Neuron (in vitro differentiated cells): ENCODE results near the gene MYO5C.

Experiments used
- H2AFZ ChIP-seq: one replicate; pipeline ENCODE4 v1.6.1; 2013; ENCODE audit warnings: low read depth, mild to moderate bottlenecking, inconsistent platforms, low read length, moderate library complexity
- H3K27me3 ChIP-seq: one replicate; pipeline ENCODE4 v1.6.1; 2013; ENCODE audit warnings: low read length; ENCODE audit not compliant: insufficient read depth
- H3K36me3 ChIP-seq: one replicate; pipeline ENCODE4 v1.6.1; 2013; ENCODE audit warnings: low read length; ENCODE audit not compliant: insufficient read depth
- H3K4me1 ChIP-seq: one replicate; pipeline ENCODE4 v1.6.1; 2013; ENCODE audit warnings: low read length; ENCODE audit not compliant: insufficient read depth
- H3K4me3 ChIP-seq: 2 replicates; pipeline ENCODE4 v1.5.1; 2013; ENCODE audit warnings: mild to moderate bottlenecking, low read length, moderate library complexity
- H3K9me3 ChIP-seq: one replicate; pipeline ENCODE4 v1.6.1; 2013; ENCODE audit warnings: low read length

The MYO5C gene

GRCh38 chr15:52281085-52282035 lies 14.2 kb downstream of the MYO5C start:
- Histone ChIP-seq H2AFZ (no peak overlapping the region), H3K4me1 (no peaks in the 10 kb centered on the region), H3K4me3 (no peak overlapping the region), H3K36me3 (peaks cover 2% of the 10 kb centered on the region), H3K27me3 (no peaks in the 10 kb centered on the region), H3K9me3 (no peaks in the 10 kb centered on the region)

- no peaks in the 10 kb centered on the region for H3K4me1 ChIP-seq
- no peak overlapping the region for H3K4me3 ChIP-seq
- no peaks in the 10 kb centered on the region for H3K9me3 ChIP-seq
- no peaks in the 10 kb centered on the region for H3K27me3 ChIP-seq
- peaks cover 2% of the 10 kb centered on the region for H3K36me3 ChIP-seq
- no peak overlapping the region for H2AFZ ChIP-seq
Observed at GRCh38 chr15:52280326-52281084, 15.1 kb downstream of the MYO5C start.

GRCh38 chr15:52278636-52279367 lies 16.8 kb downstream of the MYO5C start:
- Histone ChIP-seq H3K27me3 (no peaks in the 10 kb centered on the region), H2AFZ (no peak overlapping the region), H3K4me3 (no peak overlapping the region), H3K9me3 (no peaks in the 10 kb centered on the region), H3K36me3 (peaks cover 2% of the 10 kb centered on the region), H3K4me1 (no peaks in the 10 kb centered on the region)

GRCh38 chr15:52278135-52278534 lies 17.5 kb downstream of the MYO5C start:
- H3K27me3 ChIP-seq, result no peaks in the 10 kb centered on the region
- H2AFZ ChIP-seq, result no peak overlapping the region
- peaks cover 2% of the 10 kb centered on the region for H3K36me3 ChIP-seq
- H3K9me3 ChIP-seq, result no peaks in the 10 kb centered on the region
- no peaks in the 10 kb centered on the region for H3K4me1 ChIP-seq
- no peak overlapping the region for H3K4me3 ChIP-seq

- Histone ChIP-seq H3K4me1 (no peaks in the 10 kb centered on the region), H2AFZ (no peak overlapping the region), H3K36me3 (peaks cover 2% of the 10 kb centered on the region), H3K27me3 (no peaks in the 10 kb centered on the region), H3K4me3 (no peak overlapping the region), H3K9me3 (no peaks in the 10 kb centered on the region)
Observed at GRCh38 chr15:52277575-52277974, 18.0 kb downstream of the MYO5C start.

- H3K4me1 ChIP-seq, result no peaks in the 10 kb centered on the region
- no peak overlapping the region for H3K4me3 ChIP-seq
- H3K9me3 ChIP-seq, result no peaks in the 10 kb centered on the region
- peaks cover 2% of the 10 kb centered on the region for H3K36me3 ChIP-seq
- no peak overlapping the region for H2AFZ ChIP-seq
- H3K27me3 ChIP-seq, result no peaks in the 10 kb centered on the region
Observed at GRCh38 chr15:52276256-52276770, 19.3 kb downstream of the MYO5C start.

- no peaks in the 10 kb centered on the region for H3K27me3 ChIP-seq
- no peaks in the 10 kb centered on the region for H3K36me3 ChIP-seq
- H3K4me3 ChIP-seq, result no peak overlapping the region
- H3K4me1 ChIP-seq, result peaks cover 28% of the 10 kb centered on the region
- no peaks in the 10 kb centered on the region for H3K9me3 ChIP-seq
- no peak overlapping the region for H2AFZ ChIP-seq
Observed at GRCh38 chr15:52263563-52264282, 31.9 kb downstream of the MYO5C start.

GRCh38 chr15:52262364-52262763 lies 33.2 kb downstream of the MYO5C start:
- no peak overlapping the region for H3K4me3 ChIP-seq
- H2AFZ ChIP-seq, result peak overlapping the region; percentile 22
- H3K27me3 ChIP-seq, result no peaks in the 10 kb centered on the region
- peaks cover 31% of the 10 kb centered on the region for H3K4me1 ChIP-seq
- no peaks in the 10 kb centered on the region for H3K36me3 ChIP-seq
- no peaks in the 10 kb centered on the region for H3K9me3 ChIP-seq

GRCh38 chr15:52261498-52262242 lies 33.9 kb downstream of the MYO5C start:
- H3K36me3 ChIP-seq, result no peaks in the 10 kb centered on the region
- no peak overlapping the region for H3K4me3 ChIP-seq
- peaks cover 38% of the 10 kb centered on the region for H3K4me1 ChIP-seq
- H3K27me3 ChIP-seq, result no peaks in the 10 kb centered on the region
- peak overlapping the region; percentile 22 for H2AFZ ChIP-seq
- H3K9me3 ChIP-seq, result no peaks in the 10 kb centered on the region

GRCh38 chr15:52261026-52261425 lies 34.6 kb downstream of the MYO5C start:
- H3K4me1 ChIP-seq, result peaks cover 40% of the 10 kb centered on the region
- no peaks in the 10 kb centered on the region for H3K9me3 ChIP-seq
- H3K27me3 ChIP-seq, result no peaks in the 10 kb centered on the region
- H3K4me3 ChIP-seq, result no peak overlapping the region
- H2AFZ ChIP-seq, result no peak overlapping the region
- H3K36me3 ChIP-seq, result no peaks in the 10 kb centered on the region

GRCh38 chr15:52259503-52259902 lies 36.1 kb downstream of the MYO5C start:
- H3K36me3 ChIP-seq, result no peaks in the 10 kb centered on the region
- no peaks in the 10 kb centered on the region for H3K27me3 ChIP-seq
- H3K4me3 ChIP-seq, result no peak overlapping the region
- H3K9me3 ChIP-seq, result no peaks in the 10 kb centered on the region
- H2AFZ ChIP-seq, result no peak overlapping the region
- H3K4me1 ChIP-seq, result peaks cover 40% of the 10 kb centered on the region

GRCh38 chr15:52258461-52258860 lies 37.1 kb downstream of the MYO5C start:
- Histone ChIP-seq H2AFZ (no peak overlapping the region), H3K4me1 (peaks cover 38% of the 10 kb centered on the region), H3K27me3 (no peaks in the 10 kb centered on the region), H3K4me3 (no peak overlapping the region), H3K36me3 (no peaks in the 10 kb centered on the region), H3K9me3 (no peaks in the 10 kb centered on the region)
